ENCODE data around the gene DGKH.

DNA sequence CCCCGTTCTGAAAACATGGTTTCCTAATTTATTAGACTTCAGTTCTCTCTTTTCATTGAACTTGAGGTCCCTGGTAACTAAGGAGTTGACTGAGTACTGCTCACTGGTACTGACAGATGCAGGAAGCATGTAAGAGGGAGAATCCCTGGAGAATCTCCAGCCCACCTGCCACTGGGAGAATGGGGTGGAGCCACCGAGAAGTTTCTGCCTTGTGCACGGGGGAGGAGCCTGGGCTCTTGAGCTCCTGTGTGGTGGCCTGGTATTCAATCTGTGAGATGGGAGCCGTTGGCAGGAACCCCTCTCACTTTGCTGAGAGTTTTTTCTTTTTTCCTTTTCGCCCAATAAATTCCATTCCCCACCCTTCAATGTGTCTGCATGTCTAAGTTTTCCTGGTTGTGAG, 210.3 kb downstream of the DGKH start:
- no peak for TF ChIP-seq POLR2A (IDR thresholded peaks at IDR 0.05; ENCODE audit: low read depth, low read length)
- TF ChIP-seq POLR2AphosphoS5 (IDR thresholded peaks at IDR 0.05; ENCODE audit: low read depth, low read length) = no peak
